ENCODE results near the gene PLOD3. TPM values are rescaled to one million over a fixed set of nuclear protein-coding genes. Genes with fewer than 3 reads are reported as not detected.
A peak's percentile ranks its signal among the peaks of the same experiment; 100 is the strongest.

The PLOD3 gene
- total and polyA plus RNA-seq, 2 donors (not counting 3 experiments of a cell fraction or from before 2014, with no cell fraction given) = 143 to 170 TPM

DNA sequence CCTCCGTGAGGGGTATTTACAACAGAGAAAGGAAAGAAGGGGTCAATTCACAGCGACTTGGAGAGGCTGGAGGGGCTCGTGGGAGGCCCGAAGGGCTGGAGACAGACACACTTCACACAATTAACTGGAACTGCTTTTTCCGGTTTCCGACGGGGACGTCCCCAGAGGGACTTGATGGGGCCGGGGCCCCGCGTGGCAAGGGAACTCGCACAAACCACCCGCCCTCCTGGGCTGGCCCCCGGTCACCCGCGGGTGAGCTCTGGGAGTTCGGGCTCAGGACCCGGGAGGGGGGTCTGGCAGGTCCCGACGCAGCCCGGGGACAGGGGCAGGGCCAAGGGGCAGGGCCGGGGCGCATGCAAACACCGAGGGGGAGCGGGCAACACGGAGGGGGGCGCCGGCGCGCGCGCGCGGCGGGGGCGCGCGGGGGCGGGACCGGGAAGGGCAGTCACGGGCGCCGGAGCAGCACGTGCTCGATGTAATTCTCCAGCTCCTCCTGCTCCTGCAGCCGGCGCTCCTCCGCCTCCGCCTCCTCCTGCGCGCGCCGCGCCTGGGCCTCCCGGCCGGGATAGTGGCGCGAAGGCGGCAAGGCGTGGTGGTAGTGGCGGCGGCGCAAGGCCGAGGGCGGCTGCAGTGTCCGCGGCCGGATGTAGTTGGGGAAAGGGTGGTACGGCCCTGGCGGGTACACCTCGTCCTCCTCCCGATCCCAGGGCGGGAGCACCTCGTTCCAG is 54.7 kb downstream of the PLOD3 start:
- no TSS peak for BruUV-seq (replicated peaks)
- ChIA-PET CTCF (interaction anchor here (1.2 to 1.7 kb wide), 2 partner anchors 19 to 120 kb away, joined by 3 to 16 read pairs; no protein-coding TSS in a partner anchor), POLR2A (interaction anchor here (0.6 to 1.0 kb wide), 2 partner anchors 36 to 84 kb away, joined by 3 read pairs; partner anchors contain the start of gene SERPINE1)
- peak overlapping the region in 1 of 3 experiments; percentile 14 for H3K4me3 ChIP-seq (replicated peaks in 1 of 3; ENCODE audit: insufficient read depth in 1 of 3, low read depth in 1 of 3, low read length in 3 of 3)
- TF ChIP-seq GATA2 (IDR thresholded peaks at IDR 0.05; ENCODE audit: insufficient read depth, insufficient read length, low read depth, low read length) (no peak), EZH2 (IDR thresholded peaks at IDR 0.05; ENCODE audit: borderline replicate concordance, low read depth, low read length, severe bottlenecking) (no peak), FOS (IDR thresholded peaks at IDR 0.05; ENCODE audit: borderline replicate concordance, insufficient read depth, low read length) (no peak), MYC (IDR thresholded peaks at IDR 0.05; ENCODE audit: low read depth, low read length) (no peak), POLR2AphosphoS5 (IDR thresholded peaks at IDR 0.05; ENCODE audit: insufficient read depth, low read depth, low read length) (peak; percentile 40), POLR2A (IDR thresholded peaks at IDR 0.05; ENCODE audit: low read depth, low read length) (peak; percentile 12), JUN (IDR thresholded peaks at IDR 0.05; ENCODE audit: borderline replicate concordance, insufficient read depth, insufficient read length, low read depth) (no peak)
- TF ChIP-seq, protein P1, sequence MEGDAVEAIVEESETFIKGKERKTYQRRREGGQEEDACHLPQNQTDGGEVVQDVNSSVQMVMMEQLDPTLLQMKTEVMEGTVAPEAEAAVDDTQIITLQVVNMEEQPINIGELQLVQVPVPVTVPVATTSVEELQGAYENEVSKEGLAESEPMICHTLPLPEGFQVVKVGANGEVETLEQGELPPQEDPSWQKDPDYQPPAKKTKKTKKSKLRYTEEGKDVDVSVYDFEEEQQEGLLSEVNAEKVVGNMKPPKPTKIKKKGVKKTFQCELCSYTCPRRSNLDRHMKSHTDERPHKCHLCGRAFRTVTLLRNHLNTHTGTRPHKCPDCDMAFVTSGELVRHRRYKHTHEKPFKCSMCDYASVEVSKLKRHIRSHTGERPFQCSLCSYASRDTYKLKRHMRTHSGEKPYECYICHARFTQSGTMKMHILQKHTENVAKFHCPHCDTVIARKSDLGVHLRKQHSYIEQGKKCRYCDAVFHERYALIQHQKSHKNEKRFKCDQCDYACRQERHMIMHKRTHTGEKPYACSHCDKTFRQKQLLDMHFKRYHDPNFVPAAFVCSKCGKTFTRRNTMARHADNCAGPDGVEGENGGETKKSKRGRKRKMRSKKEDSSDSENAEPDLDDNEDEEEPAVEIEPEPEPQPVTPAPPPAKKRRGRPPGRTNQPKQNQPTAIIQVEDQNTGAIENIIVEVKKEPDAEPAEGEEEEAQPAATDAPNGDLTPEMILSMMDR (IDR thresholded peaks at IDR 0.05; ENCODE audit: extremely low read depth in 1 of 2, insufficient read depth in 1 of 2, low read depth in 1 of 2, low read length in 2 of 2) = peak in 1 of 2 donors; percentile 2
- TF ChIP-seq, protein P2, sequence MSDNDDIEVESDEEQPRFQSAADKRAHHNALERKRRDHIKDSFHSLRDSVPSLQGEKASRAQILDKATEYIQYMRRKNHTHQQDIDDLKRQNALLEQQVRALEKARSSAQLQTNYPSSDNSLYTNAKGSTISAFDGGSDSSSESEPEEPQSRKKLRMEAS (IDR thresholded peaks at IDR 0.05; ENCODE audit: insufficient read depth, insufficient read length) = peak; percentile 44
- no peaks in the 10 kb centered on the region for H3K9me3 ChIP-seq (replicated peaks; ENCODE audit: control insufficient read depth, insufficient read depth, low read length)
- no peak overlapping the region for H2AFZ ChIP-seq (ENCODE audit: low read depth, low read length)
- peaks cover 3 to 9% of the 10 kb centered on the region in 2 experiments for H3K36me3 ChIP-seq (ENCODE audit: control insufficient read depth in 2 of 2, extremely low read depth in 1 of 2, insufficient read depth in 2 of 2, low read length in 2 of 2)
- H3K27ac ChIP-seq (ENCODE audit: insufficient read depth, low read depth, low read length) = no peak overlapping the region
- dilution Hi-C loops (cut with MboI; ENCODE audit: extremely low pct_ligation_motif_present, low sequenced_read_pairs) (no loop called here), intact Hi-C loops (cut with micrococcal nuclease) (loop anchor here (10.0 kb wide), 1 partner anchor 268 kb away; the partner anchor contains the start of gene ACHE)
- H4K20me1 ChIP-seq (replicated peaks; ENCODE audit: control insufficient read depth, extremely low read depth, insufficient read depth, low read length) = no peaks in the 10 kb centered on the region
- peak overlapping the region; percentile 7 for H3K4me2 ChIP-seq (ENCODE audit: insufficient read depth, low read length)
- H3K4me1 ChIP-seq (ENCODE audit: control insufficient read depth, extremely low read depth, insufficient read depth, low read length) = peaks cover 16% of the 10 kb centered on the region
- H3K9ac ChIP-seq (replicated peaks; ENCODE audit: extremely low read depth, insufficient read depth, low read length) = no peak overlapping the region
- FAIRE-seq = no peak
- H3K27me3 ChIP-seq (ENCODE audit: control insufficient read depth in 2 of 2, insufficient read depth in 2 of 2, low read length in 2 of 2) = peaks cover 30 to 38% of the 10 kb centered on the region in 2 experiments
- H3K79me2 ChIP-seq (ENCODE audit: control insufficient read depth, insufficient read depth, low read length) = no peaks in the 10 kb centered on the region
- no peak for DNase-seq (ENCODE audit: low read depth, low spot score)
- no peaks in the 10 kb centered on the region for H3K9me1 ChIP-seq (replicated peaks; ENCODE audit: control insufficient read depth, extremely low read depth, insufficient read depth, low read length)
